Measurements from ENCODE around the gene SEMA3F. TPM values are rescaled to one million over a fixed set of nuclear protein-coding genes. Genes with fewer than 3 reads are reported as not detected.

Gene SEMA3F
- total and polyA plus RNA-seq, 10 of the 15 experiments (the other 5 are each of a cell fraction or from before 2014, with no cell fraction given): 0.08 to 0.28 (median 0.12) TPM; not detected in 6

- TF ChIP-seq CHD1 (IDR thresholded peaks at IDR 0.05; ENCODE audit: low read depth, low read length): no peak
Observed at GRCh38 chr3:50190936-50191660, 36.0 kb downstream of the SEMA3F start, which contains the start of gene GNAT1 (continued).

- H2AFZ ChIP-seq (ENCODE audit: control insufficient read depth, low read depth, low read length): no peak overlapping the region
- H3K27ac ChIP-seq (ENCODE audit: control insufficient read depth, insufficient read depth): no peak overlapping the region
- no peaks in the 10 kb centered on the region for H3K4me1 ChIP-seq (ENCODE audit: control insufficient read depth, insufficient read depth, low read length)
- no peak overlapping the region for H3K4me3 ChIP-seq
- WGBS (ENCODE audit: insufficient coverage, insufficient replicate concordance, low lambda C conversion rate, missing lambda C conversion rate): 56% methylated on average over 8 of the region's 8 CpGs
- H3K9me3 ChIP-seq (replicated peaks; ENCODE audit: control insufficient read depth, insufficient read depth, low read length): no peaks in the 10 kb centered on the region
- CTCF ChIA-PET: interaction anchor here (0.7 to 6.9 kb wide), 16 partner anchors 12 to 86 kb away, joined by 3 to 110 read pairs (median 4); partner anchors contain the start of genes GNAI2 and LSMEM2
- no peak overlapping the region for H3K4me2 ChIP-seq (ENCODE audit: control insufficient read depth, insufficient read depth)
- in situ Hi-C loops (cut with MboI) (loop anchor here (5.0 kb wide), 1 partner anchor 35 kb away; no protein-coding TSS in a partner anchor), intact Hi-C loops (cut with micrococcal nuclease; ENCODE audit: unreplicated experiment) (loop anchor here (1.0 kb wide), 2 partner anchors 34 to 81 kb away; no protein-coding TSS in a partner anchor)
- no peak overlapping the region for H3K9ac ChIP-seq (ENCODE audit: control insufficient read depth, insufficient read depth, low read length)
- FAIRE-seq (no peak), DNase-seq (ENCODE audit: low read depth, low spot score) (no peak), ATAC-seq (no peak)
- no TSS peak for BruUV-seq (replicated peaks)
- SMC1A ChIA-PET (ENCODE audit: uncharacterized antibody, unreplicated experiment): interaction anchor here (1.0 to 2.9 kb wide), 4 partner anchors 20 to 79 kb away, joined by 3 to 24 read pairs (median 4); no protein-coding TSS in a partner anchor
- no peaks in the 10 kb centered on the region; a peak in 2 of 4 replicates for H3K27me3 ChIP-seq (replicated peaks in 1 of 2; ENCODE audit: control insufficient read depth in 2 of 2, insufficient read depth in 2 of 2, low read length in 1 of 2)
- H3K79me2 ChIP-seq (ENCODE audit: control insufficient read depth, insufficient read depth, low read length): no peaks in the 10 kb centered on the region
- RAD21 ChIA-PET (ENCODE audit: unreplicated experiment): interaction anchor here (1.0 to 5.6 kb wide), 3 partner anchors 34 to 72 kb away, joined by 3 to 72 read pairs (median 5); no protein-coding TSS in a partner anchor
- H3K36me3 ChIP-seq (ENCODE audit: control insufficient read depth in 2 of 2, insufficient read depth in 2 of 2, low read length in 1 of 2): no peaks in the 10 kb centered on the region
- no peaks in the 10 kb centered on the region for H4K20me1 ChIP-seq (ENCODE audit: control insufficient read depth, insufficient read depth)
- POLR2A ChIA-PET: no interaction called here
- TF ChIP-seq TCF3 (IDR thresholded peaks at IDR 0.05; ENCODE audit: borderline replicate concordance, insufficient read depth, low read depth, low read length) (no peak), ZZZ3 (IDR thresholded peaks at IDR 0.05; ENCODE audit: control insufficient read depth, insufficient read length, low read depth) (no peak), CHD2 (IDR thresholded peaks at IDR 0.05; ENCODE audit: borderline replicate concordance, low read depth, low read length) (no peak), PRDM15 (CRISPR knock-in tag; IDR thresholded peaks at IDR 0.05) (no peak), CBX3 (IDR thresholded peaks at IDR 0.05; ENCODE audit: borderline replicate concordance, low read depth) (no peak), RBBP5 (conservative IDR thresholded peaks at IDR 0.05) (no peak), CREM (IDR thresholded peaks at IDR 0.05; ENCODE audit: low read depth) (no peak), EGR1 (IDR thresholded peaks at IDR 0.05; ENCODE audit: borderline replicate concordance in 1 of 2, low read depth in 2 of 2, low read length in 2 of 2) (no peak), MTA3 (IDR thresholded peaks at IDR 0.05; ENCODE audit: borderline replicate concordance, low read length) (no peak), SPI1 (IDR thresholded peaks at IDR 0.05; ENCODE audit: borderline replicate concordance, insufficient read depth, low read depth, low read length) (no peak), ZBTB33 (IDR thresholded peaks at IDR 0.05) (no peak), ETV6 (conservative IDR thresholded peaks at IDR 0.05 in 1 of 2, IDR thresholded peaks at IDR 0.05 in 1 of 2; ENCODE audit: borderline replicate concordance in 1 of 2, low read depth in 1 of 2) (no peak), CBX5 (IDR thresholded peaks at IDR 0.05; ENCODE audit: low read depth) (no peak), STAT3 (IDR thresholded peaks at IDR 0.05; ENCODE audit: low read depth, low read length) (no peak), TBL1XR1 (IDR thresholded peaks at IDR 0.05; ENCODE audit: low read depth, low read length) (no peak)
Observed at GRCh38 chr3:50192124-50192523, 37.0 kb downstream of the SEMA3F start.
